Muscle layer of duodenum (tissue), 2 donors: Measurements from ENCODE around the gene OR10A6.

Source experiments
- H3K27ac ChIP-seq: one replicate; pipeline ENCODE4 v1.7.0; 2013; ENCODE audit warnings: mild to moderate bottlenecking, low read length
- H3K27me3 ChIP-seq: one replicate; pipeline ENCODE4 v1.7.0; 2013; ENCODE audit warnings: low read depth, mild to moderate bottlenecking, control low read depth, low read length
- H3K36me3 ChIP-seq, 2 donors: one replicate each; pipeline ENCODE4 v1.7.0; 2013; ENCODE audit warnings: low read length in 2 of 2, control low read depth in 1 of 2, mild to moderate bottlenecking in 1 of 2; ENCODE audit not compliant: insufficient read depth in 2 of 2, control insufficient read depth in 1 of 2
- H3K4me1 ChIP-seq, 2 donors: one replicate each; pipeline ENCODE4 v1.7.0; 2013; ENCODE audit warnings: low read length in 2 of 2, mild to moderate bottlenecking in 2 of 2, control low read depth in 1 of 2, moderate library complexity in 1 of 2; ENCODE audit not compliant: insufficient read depth in 2 of 2, control insufficient read depth in 1 of 2
- H3K4me3 ChIP-seq, 2 donors: one replicate each; pipeline ENCODE4 v1.7.0; 2013; ENCODE audit warnings: low read length in 2 of 2, low read depth in 1 of 2, mild to moderate bottlenecking in 1 of 2
- H3K9me3 ChIP-seq, 2 donors: one replicate each; pipeline ENCODE4 v1.7.0; 2013; ENCODE audit warnings: low read length in 2 of 2, control low read depth in 1 of 2, mild to moderate bottlenecking in 1 of 2; ENCODE audit not compliant: control insufficient read depth in 1 of 2
- donor health status: healthy.

The OR10A6 gene

GRCh38 chr11:7931168-7931567 lies at the start of gene OR10A6:
Gene OR10A6 (minus strand): TSS chr11:7931268. CDS start chr11:7928662, 2,606 bp downstream.
- Histone ChIP-seq H3K27ac (no peak within 1 kb of the TSS), H3K4me1 (no peaks in the 10 kb centered on the region), H3K9me3 (no peaks in the 10 kb centered on the region), H3K27me3 (no peaks in the 10 kb centered on the region), H3K36me3 (no peaks in the 10 kb centered on the region), H3K4me3 (no peak within 1 kb of the TSS)

- Histone ChIP-seq H3K4me3 (no peak overlapping the region), H3K9me3 (no peaks in the 10 kb centered on the region), H3K4me1 (no peaks in the 10 kb centered on the region), H3K27ac (no peak overlapping the region), H3K36me3 (no peaks in the 10 kb centered on the region), H3K27me3 (no peaks in the 10 kb centered on the region)
Observed at GRCh38 chr11:7977232-7977917, 46.3 kb upstream of the OR10A6 start.

- Histone ChIP-seq H3K9me3 (no peaks in the 10 kb centered on the region), H3K4me3 (no peak overlapping the region), H3K27me3 (no peaks in the 10 kb centered on the region), H3K36me3 (no peaks in the 10 kb centered on the region), H3K27ac (no peak overlapping the region), H3K4me1 (no peaks in the 10 kb centered on the region)
Observed at GRCh38 chr11:7974668-7975067, 43.6 kb upstream of the OR10A6 start.

GRCh38 chr11:7973011-7973410 lies 41.9 kb upstream of the OR10A6 start:
- H3K4me3 ChIP-seq: no peak overlapping the region
- H3K27ac ChIP-seq: no peak overlapping the region
- H3K27me3 ChIP-seq: no peaks in the 10 kb centered on the region
- no peaks in the 10 kb centered on the region for H3K9me3 ChIP-seq
- H3K4me1 ChIP-seq: no peaks in the 10 kb centered on the region
- no peaks in the 10 kb centered on the region for H3K36me3 ChIP-seq

GRCh38 chr11:7971846-7972245 lies 40.8 kb upstream of the OR10A6 start:
- Histone ChIP-seq H3K27ac (no peak overlapping the region), H3K27me3 (no peaks in the 10 kb centered on the region), H3K36me3 (no peaks in the 10 kb centered on the region), H3K9me3 (no peaks in the 10 kb centered on the region), H3K4me1 (no peaks in the 10 kb centered on the region), H3K4me3 (no peak overlapping the region)

- no peaks in the 10 kb centered on the region for H3K4me1 ChIP-seq
- no peaks in the 10 kb centered on the region for H3K9me3 ChIP-seq
- H3K27ac ChIP-seq: no peak overlapping the region
- H3K36me3 ChIP-seq: no peaks in the 10 kb centered on the region
- H3K27me3 ChIP-seq: no peaks in the 10 kb centered on the region
- H3K4me3 ChIP-seq: no peak overlapping the region
Observed at GRCh38 chr11:7969756-7970646, 38.9 kb upstream of the OR10A6 start.

- no peaks in the 10 kb centered on the region for H3K4me1 ChIP-seq
Observed at GRCh38 chr11:7968686-7969085, 37.6 kb upstream of the OR10A6 start.

GRCh38 chr11:7967826-7968225 lies 36.8 kb upstream of the OR10A6 start:
- Histone ChIP-seq H3K4me3 (no peak overlapping the region), H3K27me3 (no peaks in the 10 kb centered on the region), H3K9me3 (no peaks in the 10 kb centered on the region), H3K36me3 (no peaks in the 10 kb centered on the region), H3K4me1 (no peaks in the 10 kb centered on the region), H3K27ac (no peak overlapping the region)

More at GRCh38 chr11:7968686-7969085, 37.6 kb upstream of the OR10A6 start:
- Histone ChIP-seq H3K27me3 (no peaks in the 10 kb centered on the region), H3K36me3 (no peaks in the 10 kb centered on the region), H3K9me3 (no peaks in the 10 kb centered on the region), H3K4me3 (no peak overlapping the region), H3K27ac (no peak overlapping the region)

GRCh38 chr11:7967097-7967496 lies 36.0 kb upstream of the OR10A6 start:
- Histone ChIP-seq H3K27me3 (no peaks in the 10 kb centered on the region), H3K36me3 (no peaks in the 10 kb centered on the region), H3K4me3 (no peak overlapping the region), H3K27ac (no peak overlapping the region), H3K4me1 (no peaks in the 10 kb centered on the region), H3K9me3 (no peaks in the 10 kb centered on the region)

GRCh38 chr11:7965386-7965785 lies 34.3 kb upstream of the OR10A6 start, which contains the start of gene NLRP10:
Gene NLRP10 (minus strand): TSS chr11:7965447. CDS start chr11:7963495, 1,952 bp downstream.
- no peaks in the 10 kb centered on the region for H3K36me3 ChIP-seq
- H3K4me3 ChIP-seq: no peak within 1 kb of the TSS
- no peaks in the 10 kb centered on the region for H3K9me3 ChIP-seq
- H3K27me3 ChIP-seq: no peaks in the 10 kb centered on the region
- no peaks in the 10 kb centered on the region for H3K4me1 ChIP-seq
- H3K27ac ChIP-seq: no peak within 1 kb of the TSS

GRCh38 chr11:7964873-7965272 lies 33.8 kb upstream of the OR10A6 start:
- Histone ChIP-seq H3K4me3 (no peak overlapping the region), H3K36me3 (no peaks in the 10 kb centered on the region), H3K9me3 (no peaks in the 10 kb centered on the region), H3K27me3 (no peaks in the 10 kb centered on the region), H3K4me1 (no peaks in the 10 kb centered on the region), H3K27ac (no peak overlapping the region)
